A673 (cell line): ENCODE data around the gene METTL3. TPM values are rescaled to one million over a fixed set of nuclear protein-coding genes. Genes with fewer than 3 reads are reported as not detected.

ENCODE experiments used
- BruUV-seq: library from RNA; stranded (reverse); fragments of 400-500 nt; replicated peaks from 2 replicates; lab custom pipeline; 2021; lab: Mats Ljungman, UMichigan
- CTCF ChIA-PET: fragments of 300-600 bp; sonication (Branson Sonifier 250); formaldehyde crosslinking; loops from one replicate; lab custom pipeline; 2022; ENCODE audit warnings: antibody characterized with exemption; lab: Charles Lee
- POLR2A ChIA-PET: fragments of 300-600 bp; sonication (Branson Sonifier 250); formaldehyde crosslinking; loops from one replicate; lab custom pipeline; 2022; ENCODE audit warnings: antibody characterized with exemption; ENCODE audit not compliant: low non-redundant PET; lab: Charles Lee
- DNase-seq: peaks from one replicate; pipeline ENCODE4 v3.0.0-alpha.2; 2015; ENCODE audit warnings: low spot score
- H3K27ac ChIP-seq: fragments of 200-600 bp; sonication (generic); 2 replicates; pipeline ENCODE4 v1.5.1; 2016; ENCODE audit warnings: mixed run types, low read depth, mild to moderate bottlenecking, mixed read lengths, antibody characterized with exemption, low read length; ENCODE audit not compliant: poor library complexity, severe bottlenecking
- H3K27me3 ChIP-seq: fragments of 200-600 bp; sonication (generic); replicated peaks from 2 replicates; pipeline ENCODE4 v1.6.1; 2017; ENCODE audit warnings: mixed run types, low read depth, mild to moderate bottlenecking, mixed read lengths, antibody characterized with exemption, low read length; ENCODE audit not compliant: insufficient read depth, poor library complexity
- H3K36me3 ChIP-seq: fragments of 200-600 bp; sonication (generic); 2 replicates; pipeline ENCODE4 v1.6.1; 2016; ENCODE audit warnings: mixed run types, mild to moderate bottlenecking, mixed read lengths, antibody characterized with exemption, low read length; ENCODE audit not compliant: insufficient read depth, poor library complexity, severe bottlenecking
- H3K4me1 ChIP-seq: fragments of 200-600 bp; sonication (generic); 2 replicates; pipeline ENCODE4 v1.6.1; 2017; ENCODE audit warnings: mixed run types, mild to moderate bottlenecking, mixed read lengths, antibody characterized with exemption, low read length; ENCODE audit not compliant: insufficient read depth, poor library complexity, severe bottlenecking
- H3K4me3 ChIP-seq: fragments of 200-600 bp; sonication (generic); 2 replicates; pipeline ENCODE4 v1.5.1; 2016; ENCODE audit warnings: low read depth, mixed run types, mild to moderate bottlenecking, mixed read lengths, low read length; ENCODE audit not compliant: poor library complexity, severe bottlenecking
- H3K9me3 ChIP-seq: fragments of 200-600 bp; sonication (generic); 2 replicates; pipeline ENCODE4 v1.6.1; 2016; ENCODE audit warnings: mixed run types, low read depth, mild to moderate bottlenecking, mixed read lengths, antibody characterized with exemption, low read length; ENCODE audit not compliant: poor library complexity, severe bottlenecking
- EZH2 ChIP-seq: fragments of 200-600 bp; sonication (generic); IDR thresholded peaks from 2 replicates; pipeline ENCODE4 v1.6.1; 2017; ENCODE audit warnings: borderline replicate concordance, low read depth, mild to moderate bottlenecking, mixed read lengths, antibody characterized with exemption, low read length; ENCODE audit not compliant: poor library complexity, severe bottlenecking
- intact Hi-C: fragments of 100-400 bp; cut with micrococcal nuclease; formaldehyde crosslinking; loops from one replicate; pipeline ENCODE4 v1.10.0; 2022; ENCODE audit not compliant: unreplicated experiment
- total RNA-seq: library from RNA; stranded (reverse); gene quantifications from 2 replicates; pipeline ENCODE4 v1.2.3, GENCODE V29; 2021
- TF ChIP-seq, protein P1 (sequence below): fragments of 300-800, 200-600 bp; sonication (generic); conservative IDR thresholded peaks from 2 replicates; pipeline ENCODE4 v1.5.1; 2017; ENCODE audit warnings: low read depth, mild to moderate bottlenecking, antibody characterized with exemption, low read length, moderate library complexity, mixed read lengths

METTL3 gene
- total RNA-seq, 1 experiment from 2014 or later, result 96.3 TPM

DNA sequence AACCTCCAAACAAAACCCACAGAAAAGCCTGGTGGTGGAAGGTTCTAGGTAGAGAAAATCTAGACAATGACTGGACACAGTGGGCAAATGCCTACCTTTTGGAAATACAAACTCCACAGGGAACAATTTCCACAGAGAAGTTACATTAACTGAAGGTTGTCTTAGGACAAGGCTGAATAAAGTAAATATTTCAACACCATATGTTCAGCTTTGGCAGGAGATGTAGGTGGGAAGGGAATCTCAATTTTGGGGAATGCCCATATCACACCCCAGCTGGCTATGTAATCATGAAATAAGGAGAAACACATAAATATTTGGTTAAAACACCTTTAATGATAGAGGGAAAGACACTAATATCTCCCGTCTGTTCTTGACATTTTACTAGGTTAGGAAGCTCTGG is 9.6 kb upstream of the METTL3 start:
- Histone ChIP-seq H3K27me3 (no peaks in the 10 kb centered on the region), H3K9me3 (no peaks in the 10 kb centered on the region), H3K27ac (peak overlapping the region; percentile 39), H3K36me3 (peaks cover 47% of the 10 kb centered on the region), H3K4me1 (peaks cover 23% of the 10 kb centered on the region), H3K4me3 (no peak overlapping the region)
- DNase-seq, result no peak
- TF ChIP-seq, protein P1, sequence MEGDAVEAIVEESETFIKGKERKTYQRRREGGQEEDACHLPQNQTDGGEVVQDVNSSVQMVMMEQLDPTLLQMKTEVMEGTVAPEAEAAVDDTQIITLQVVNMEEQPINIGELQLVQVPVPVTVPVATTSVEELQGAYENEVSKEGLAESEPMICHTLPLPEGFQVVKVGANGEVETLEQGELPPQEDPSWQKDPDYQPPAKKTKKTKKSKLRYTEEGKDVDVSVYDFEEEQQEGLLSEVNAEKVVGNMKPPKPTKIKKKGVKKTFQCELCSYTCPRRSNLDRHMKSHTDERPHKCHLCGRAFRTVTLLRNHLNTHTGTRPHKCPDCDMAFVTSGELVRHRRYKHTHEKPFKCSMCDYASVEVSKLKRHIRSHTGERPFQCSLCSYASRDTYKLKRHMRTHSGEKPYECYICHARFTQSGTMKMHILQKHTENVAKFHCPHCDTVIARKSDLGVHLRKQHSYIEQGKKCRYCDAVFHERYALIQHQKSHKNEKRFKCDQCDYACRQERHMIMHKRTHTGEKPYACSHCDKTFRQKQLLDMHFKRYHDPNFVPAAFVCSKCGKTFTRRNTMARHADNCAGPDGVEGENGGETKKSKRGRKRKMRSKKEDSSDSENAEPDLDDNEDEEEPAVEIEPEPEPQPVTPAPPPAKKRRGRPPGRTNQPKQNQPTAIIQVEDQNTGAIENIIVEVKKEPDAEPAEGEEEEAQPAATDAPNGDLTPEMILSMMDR, result no peak
- TF ChIP-seq EZH2, result no peak
- CTCF ChIA-PET, result no interaction called here
- no TSS peak for BruUV-seq
- intact Hi-C loops, result no loop called here
- POLR2A ChIA-PET, result interaction anchor here (0.7 kb wide), 1 partner anchor 65 kb away, joined by 3 read pairs; no protein-coding TSS in a partner anchor

DNA sequence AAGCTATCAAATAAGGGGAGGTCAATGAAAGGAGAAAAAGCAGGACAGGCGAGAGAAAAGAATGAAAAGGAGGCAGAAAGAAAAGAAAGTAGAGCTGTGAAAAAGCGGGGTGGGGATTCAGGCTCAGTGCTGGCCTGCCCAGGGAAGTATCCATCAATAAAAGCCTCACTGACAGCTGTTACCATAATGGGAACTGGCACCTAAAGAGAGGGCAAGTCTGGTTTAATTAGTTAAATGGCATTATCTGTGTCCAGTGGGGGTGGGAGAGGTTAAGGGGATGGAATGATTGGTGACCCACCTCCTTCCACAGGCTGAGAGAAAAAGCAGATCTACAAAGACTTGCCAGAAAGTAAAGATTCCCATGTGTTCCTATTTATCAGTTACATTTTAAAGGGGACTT is 7.6 kb upstream of the METTL3 start:
- BruUV-seq, result no TSS peak
- H3K4me1 ChIP-seq, result peaks cover 5% of the 10 kb centered on the region
- POLR2A ChIA-PET, result no interaction called here
- H3K27ac ChIP-seq, result peak overlapping the region; percentile 1
- no peak for DNase-seq
- H3K36me3 ChIP-seq, result peaks cover 30% of the 10 kb centered on the region
- H3K27me3 ChIP-seq, result no peaks in the 10 kb centered on the region
- H3K4me3 ChIP-seq, result no peak overlapping the region
- TF ChIP-seq, protein P1, result no peak
- TF ChIP-seq EZH2, result no peak
- CTCF ChIA-PET, result no interaction called here
- intact Hi-C loops, result no loop called here
- no peaks in the 10 kb centered on the region for H3K9me3 ChIP-seq

DNA sequence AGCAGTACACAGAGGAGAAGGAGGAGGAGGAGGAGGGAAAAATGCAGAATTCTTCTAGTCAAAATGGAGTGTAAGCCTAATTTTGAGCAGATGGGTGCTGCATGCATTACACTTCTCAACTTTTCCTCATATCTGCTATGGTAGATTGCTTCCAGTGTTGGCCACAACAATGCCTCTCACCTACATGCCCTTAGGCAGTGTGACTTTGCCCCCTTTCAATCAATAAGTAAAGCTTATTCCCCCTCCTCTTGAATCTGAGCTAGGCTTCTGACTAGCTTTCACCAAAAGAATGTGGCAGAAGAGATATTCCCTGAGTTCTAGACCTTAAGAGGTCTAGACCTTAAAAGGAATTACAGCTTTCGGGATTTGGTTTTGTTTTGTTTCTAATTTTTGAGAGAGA is 3.2 kb upstream of the METTL3 start:
- TF ChIP-seq, protein P1, result no peak
- no peak for TF ChIP-seq EZH2
- Histone ChIP-seq H3K9me3 (no peaks in the 10 kb centered on the region), H3K27me3 (no peaks in the 10 kb centered on the region), H3K4me1 (peaks cover 4% of the 10 kb centered on the region), H3K27ac (no peak overlapping the region), H3K4me3 (no peak overlapping the region), H3K36me3 (peaks cover 2% of the 10 kb centered on the region)
- CTCF ChIA-PET, result no interaction called here
- no peak for DNase-seq
- POLR2A ChIA-PET, result no interaction called here
- intact Hi-C loops, result no loop called here
- no TSS peak for BruUV-seq
